ENCODE data around the gene ZC3HAV1L. TPM values are rescaled to one million over a fixed set of nuclear protein-coding genes. Genes with fewer than 3 reads are reported as not detected.

ZC3HAV1L gene
- total and polyA plus RNA-seq, 2 of the 8 experiments (the other 6 are each of a cell fraction or from before 2014, with no cell fraction given), result 5.2 to 7.0 TPM

DNA sequence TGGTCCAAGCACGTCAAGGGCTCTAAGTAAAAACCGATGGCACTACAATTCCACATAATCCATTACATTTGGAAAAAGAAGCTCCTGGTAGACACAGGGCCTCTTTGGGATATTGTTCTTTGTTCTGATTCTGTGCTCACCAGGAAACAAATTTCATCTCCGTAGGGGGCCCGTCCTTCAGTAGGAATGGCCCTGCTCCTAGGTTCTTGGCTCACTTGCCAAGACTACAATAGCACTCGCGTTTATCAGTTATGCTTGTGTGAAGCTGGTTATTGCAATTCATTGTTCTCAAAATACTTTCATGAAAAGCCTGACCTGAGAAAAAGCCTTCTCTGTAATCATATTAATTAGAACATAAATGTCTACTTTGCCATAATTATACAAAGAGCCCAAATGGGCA is 10.3 kb upstream of the ZC3HAV1L start:
- H2BK20ac ChIP-seq (ENCODE audit: low read length), result no peak overlapping the region
- no peaks in the 10 kb centered on the region for H3K79me1 ChIP-seq (ENCODE audit: low read depth, low read length)
- DNase-seq (ENCODE audit: low read depth in 1 of 2, low spot score in 2 of 2) (no peak), FAIRE-seq (no peak)
- ChIA-PET CTCF (ENCODE audit: partially characterized antibody) (interaction anchor here (1.1 kb wide), 1 partner anchor 9 kb away, joined by 4 read pairs; no protein-coding TSS in a partner anchor), POLR2A (ENCODE audit: partially characterized antibody) (interaction anchor here (1.0 kb wide), 1 partner anchor 29 kb away, joined by 4 read pairs; no protein-coding TSS in a partner anchor)
- H4K8ac ChIP-seq (ENCODE audit: extremely low read depth, insufficient read depth, low read length), result no peak overlapping the region
- H2BK12ac ChIP-seq (ENCODE audit: low read depth, low read length), result no peak overlapping the region
- H3K4me3 ChIP-seq (ENCODE audit: extremely low read depth in 1 of 4, insufficient read depth in 2 of 4, low read depth in 3 of 4, low read length in 4 of 4), result no peak overlapping the region
- H3K4me1 ChIP-seq (replicated peaks in 1 of 4; ENCODE audit: control insufficient read depth in 3 of 4, insufficient read depth in 4 of 4, low read length in 3 of 4), result no peaks in the 10 kb centered on the region; a peak in 1 of 7 replicates
- no peak overlapping the region for H2BK120ac ChIP-seq (replicated peaks; ENCODE audit: low read depth, low read length)
- no peak overlapping the region for H3K4me2 ChIP-seq (ENCODE audit: insufficient read depth in 1 of 2, low read depth in 2 of 2, low read length in 2 of 2)
- no peak overlapping the region for H2BK5ac ChIP-seq (ENCODE audit: low read depth, low read length)
- no peak overlapping the region for H3K27ac ChIP-seq (ENCODE audit: low read depth, low read length)
- no peak overlapping the region for H2AK5ac ChIP-seq (ENCODE audit: low read depth, low read length)
- H4K5ac ChIP-seq (ENCODE audit: insufficient read length, low read depth, low read length), result no peak overlapping the region
- no peaks in the 10 kb centered on the region for H3K23me2 ChIP-seq (ENCODE audit: low read depth, low read length)
- H4K91ac ChIP-seq (replicated peaks; ENCODE audit: insufficient read length, low read length), result no peak overlapping the region
- no peaks in the 10 kb centered on the region for H3K27me3 ChIP-seq (replicated peaks in 1 of 4; ENCODE audit: control insufficient read depth in 3 of 4, extremely low read depth in 1 of 4, insufficient read depth in 3 of 4, low read length in 3 of 4)
- H3K36me3 ChIP-seq (ENCODE audit: control insufficient read depth in 2 of 4, insufficient read depth in 4 of 4, low read length in 3 of 4), result peaks cover 0 to 13% (median 3%) of the 10 kb centered on the region in 4 experiments; a peak in 3 of 8 replicates
- H3K9ac ChIP-seq (replicated peaks in 1 of 4; ENCODE audit: extremely low read depth in 1 of 4, low read depth in 3 of 4, low read length in 3 of 4), result no peak overlapping the region
- no peak overlapping the region for H2BK15ac ChIP-seq (ENCODE audit: low read length)
- no peak overlapping the region for H3K4ac ChIP-seq (replicated peaks; ENCODE audit: insufficient read length, low read depth, low read length)
- no peak overlapping the region for H3K18ac ChIP-seq (ENCODE audit: extremely low read depth, low read length)
- H3K79me2 ChIP-seq (ENCODE audit: control insufficient read depth in 1 of 2, insufficient read depth in 2 of 2, low read length in 2 of 2), result no peaks in the 10 kb centered on the region
- no peak overlapping the region for H3K23ac ChIP-seq (ENCODE audit: insufficient read length)
- no peak overlapping the region for H3K14ac ChIP-seq (ENCODE audit: insufficient read length)
- no peak overlapping the region for H2AFZ ChIP-seq (ENCODE audit: low read length)
- 86% methylated on average over 6 of the region's 6 CpGs; no CpG with 5 or more reads in 1 of the 2 experiments for WGBS, 2 experiments (ENCODE audit: extremely low coverage in 1 of 2, insufficient coverage in 1 of 2, insufficient read length in 1 of 2, insufficient replicate concordance in 2 of 2, low coverage in 1 of 2, low lambda C conversion rate in 2 of 2, missing lambda C conversion rate in 1 of 2)
- H4K20me1 ChIP-seq (replicated peaks in 1 of 2; ENCODE audit: control insufficient read depth in 1 of 2, insufficient read depth in 2 of 2, low read length in 2 of 2), result no peaks in the 10 kb centered on the region
- no peak overlapping the region for H3K56ac ChIP-seq (replicated peaks; ENCODE audit: insufficient read length, low read depth, low read length)
- no peaks in the 10 kb centered on the region for H3K9me3 ChIP-seq (ENCODE audit: insufficient read depth in 2 of 2, low read depth in 1 of 2, low read length in 1 of 2)
- TF ChIP-seq HDAC6 (IDR thresholded peaks at IDR 0.05; ENCODE audit: low read depth, low read length) (no peak), POLR2A (IDR thresholded peaks at IDR 0.05; ENCODE audit: control extremely low read depth in 1 of 2, low read depth in 2 of 2, low read length in 2 of 2) (no peak), NRF1 (IDR thresholded peaks at IDR 0.05; ENCODE audit: low read depth, low read length) (no peak), CEBPB (IDR thresholded peaks at IDR 0.05; ENCODE audit: low read depth, low read length) (no peak), SRF (IDR thresholded peaks at IDR 0.05; ENCODE audit: low read depth, low read length) (no peak), CBX5 (IDR thresholded peaks at IDR 0.05; ENCODE audit: low read depth, low read length) (no peak), RNF2 (IDR thresholded peaks at IDR 0.05; ENCODE audit: borderline replicate concordance, low read depth, low read length, missing control alignments, poor library complexity, severe bottlenecking) (no peak)
